Measurements from ENCODE around the gene ADAM12.
"Not testable (repeated sequence)": the region's sequence is repeated elsewhere in the genome, so short reads cannot be mapped to it uniquely, and the experiment has no call there.

The ADAM12 gene

GRCh38 chr10:126057494-126057893, 330.8 kb downstream of the ADAM12 start:
- Mint-ChIP-seq H3K4me3 (no peak overlapping the region), H3K27ac (no peak overlapping the region), H3K4me1 (ENCODE audit: low read depth) (no peaks in the 10 kb centered on the region), H3K36me3 (ENCODE audit: low read depth) (no peaks in the 10 kb centered on the region), H3K9me3 (peaks cover 3% of the 10 kb centered on the region), H3K27me3 (ENCODE audit: low read depth) (peaks cover 4% of the 10 kb centered on the region)

GRCh38 chr10:126054191-126054590, 334.1 kb downstream of the ADAM12 start:
- H3K9me3 Mint-ChIP-seq: peaks cover 3% of the 10 kb centered on the region
- peaks cover 2% of the 10 kb centered on the region for H3K27me3 Mint-ChIP-seq (ENCODE audit: low read depth)
- no peaks in the 10 kb centered on the region for H3K36me3 Mint-ChIP-seq (ENCODE audit: low read depth)
- H3K4me1 Mint-ChIP-seq (ENCODE audit: low read depth): no peaks in the 10 kb centered on the region
- H3K27ac Mint-ChIP-seq: no peak overlapping the region
- no peak overlapping the region for H3K4me3 Mint-ChIP-seq

- Mint-ChIP-seq H3K27me3 (ENCODE audit: low read depth) (no peaks in the 10 kb centered on the region), H3K27ac (no peak overlapping the region), H3K9me3 (peaks cover 3% of the 10 kb centered on the region), H3K4me3 (no peak overlapping the region), H3K36me3 (ENCODE audit: low read depth) (no peaks in the 10 kb centered on the region), H3K4me1 (ENCODE audit: low read depth) (no peaks in the 10 kb centered on the region)
These were observed 336.1 kb downstream of the ADAM12 start for GRCh38 chr10:126052171-126052570.

GRCh38 chr10:126049759-126050700, 338.2 kb downstream of the ADAM12 start:
- Mint-ChIP-seq H3K4me1 (ENCODE audit: low read depth) (no peaks in the 10 kb centered on the region), H3K27me3 (ENCODE audit: low read depth) (no peaks in the 10 kb centered on the region)

GRCh38 chr10:126047749-126048148, 340.5 kb downstream of the ADAM12 start:
- not testable (repeated sequence) for H3K4me3 Mint-ChIP-seq; H3K9me3 Mint-ChIP-seq; H3K36me3 Mint-ChIP-seq (ENCODE audit: low read depth); H3K27me3 Mint-ChIP-seq (ENCODE audit: low read depth); H3K27ac Mint-ChIP-seq; H3K4me1 Mint-ChIP-seq (ENCODE audit: low read depth)

More at GRCh38 chr10:126049759-126050700, 338.2 kb downstream of the ADAM12 start:
- H3K27ac Mint-ChIP-seq: no peak overlapping the region
- no peaks in the 10 kb centered on the region for H3K9me3 Mint-ChIP-seq
- no peak overlapping the region for H3K4me3 Mint-ChIP-seq
- H3K36me3 Mint-ChIP-seq (ENCODE audit: low read depth): no peaks in the 10 kb centered on the region

GRCh38 chr10:126046831-126047230, 341.4 kb downstream of the ADAM12 start:
- H3K4me1 Mint-ChIP-seq (ENCODE audit: low read depth): peaks cover 5% of the 10 kb centered on the region
- no peak overlapping the region for H3K27ac Mint-ChIP-seq
- no peaks in the 10 kb centered on the region for H3K9me3 Mint-ChIP-seq
- no peak overlapping the region for H3K4me3 Mint-ChIP-seq
- H3K27me3 Mint-ChIP-seq (ENCODE audit: low read depth): no peaks in the 10 kb centered on the region
- H3K36me3 Mint-ChIP-seq (ENCODE audit: low read depth): no peaks in the 10 kb centered on the region

- no peaks in the 10 kb centered on the region for H3K9me3 Mint-ChIP-seq
These were observed 342.4 kb downstream of the ADAM12 start for GRCh38 chr10:126045861-126046260.

GRCh38 chr10:126043389-126043788, 344.9 kb downstream of the ADAM12 start:
- H3K9me3 Mint-ChIP-seq: no peaks in the 10 kb centered on the region
- H3K27ac Mint-ChIP-seq: no peak overlapping the region
- H3K4me1 Mint-ChIP-seq (ENCODE audit: low read depth): peaks cover 8% of the 10 kb centered on the region
- no peaks in the 10 kb centered on the region for H3K36me3 Mint-ChIP-seq (ENCODE audit: low read depth)
- no peaks in the 10 kb centered on the region for H3K27me3 Mint-ChIP-seq (ENCODE audit: low read depth)
- no peak overlapping the region for H3K4me3 Mint-ChIP-seq

More at GRCh38 chr10:126045861-126046260, 342.4 kb downstream of the ADAM12 start:
- no peak overlapping the region for H3K27ac Mint-ChIP-seq
- H3K36me3 Mint-ChIP-seq (ENCODE audit: low read depth): no peaks in the 10 kb centered on the region
- H3K4me1 Mint-ChIP-seq (ENCODE audit: low read depth): peaks cover 8% of the 10 kb centered on the region
- no peaks in the 10 kb centered on the region for H3K27me3 Mint-ChIP-seq (ENCODE audit: low read depth)
- H3K4me3 Mint-ChIP-seq: no peak overlapping the region

GRCh38 chr10:126042906-126043305, 345.4 kb downstream of the ADAM12 start:
- no peak overlapping the region for H3K4me3 Mint-ChIP-seq
- no peaks in the 10 kb centered on the region for H3K27me3 Mint-ChIP-seq (ENCODE audit: low read depth)
- no peaks in the 10 kb centered on the region for H3K9me3 Mint-ChIP-seq
- no peaks in the 10 kb centered on the region for H3K36me3 Mint-ChIP-seq (ENCODE audit: low read depth)
- peaks cover 8% of the 10 kb centered on the region for H3K4me1 Mint-ChIP-seq (ENCODE audit: low read depth)
- no peak overlapping the region for H3K27ac Mint-ChIP-seq

GRCh38 chr10:126042354-126042753, 345.9 kb downstream of the ADAM12 start:
- Mint-ChIP-seq H3K27me3 (ENCODE audit: low read depth) (no peaks in the 10 kb centered on the region), H3K4me3 (no peak overlapping the region), H3K36me3 (ENCODE audit: low read depth) (no peaks in the 10 kb centered on the region), H3K27ac (peak overlapping the region; percentile 70), H3K9me3 (no peaks in the 10 kb centered on the region), H3K4me1 (ENCODE audit: low read depth) (peaks cover 8% of the 10 kb centered on the region)

- H3K9me3 Mint-ChIP-seq: no peaks in the 10 kb centered on the region
- H3K4me3 Mint-ChIP-seq: no peak overlapping the region
- peaks cover 8% of the 10 kb centered on the region for H3K4me1 Mint-ChIP-seq (ENCODE audit: low read depth)
- H3K27me3 Mint-ChIP-seq (ENCODE audit: low read depth): no peaks in the 10 kb centered on the region
- no peaks in the 10 kb centered on the region for H3K36me3 Mint-ChIP-seq (ENCODE audit: low read depth)
- H3K27ac Mint-ChIP-seq: peak overlapping the region; percentile 70
These were observed 346.5 kb downstream of the ADAM12 start for GRCh38 chr10:126041804-126042231.

- no peak overlapping the region for H3K4me3 Mint-ChIP-seq
These were observed 347.2 kb downstream of the ADAM12 start for GRCh38 chr10:126041117-126041516.

GRCh38 chr10:126037946-126038345, 350.3 kb downstream of the ADAM12 start:
- no peaks in the 10 kb centered on the region for H3K27me3 Mint-ChIP-seq (ENCODE audit: low read depth)
- no peaks in the 10 kb centered on the region for H3K36me3 Mint-ChIP-seq (ENCODE audit: low read depth)
- H3K4me1 Mint-ChIP-seq (ENCODE audit: low read depth): peaks cover 8% of the 10 kb centered on the region
- H3K9me3 Mint-ChIP-seq: no peaks in the 10 kb centered on the region
- H3K4me3 Mint-ChIP-seq: no peak overlapping the region
- H3K27ac Mint-ChIP-seq: no peak overlapping the region

More at GRCh38 chr10:126041117-126041516, 347.2 kb downstream of the ADAM12 start:
- Mint-ChIP-seq H3K36me3 (ENCODE audit: low read depth) (no peaks in the 10 kb centered on the region), H3K4me1 (ENCODE audit: low read depth) (peaks cover 8% of the 10 kb centered on the region), H3K9me3 (no peaks in the 10 kb centered on the region), H3K27me3 (ENCODE audit: low read depth) (no peaks in the 10 kb centered on the region), H3K27ac (no peak overlapping the region)

- Mint-ChIP-seq H3K4me3 (no peak overlapping the region), H3K4me1 (ENCODE audit: low read depth) (no peaks in the 10 kb centered on the region), H3K27me3 (ENCODE audit: low read depth) (no peaks in the 10 kb centered on the region)
These were observed 351.8 kb downstream of the ADAM12 start for GRCh38 chr10:126036515-126036914.

GRCh38 chr10:126034586-126034985, 353.7 kb downstream of the ADAM12 start:
- Mint-ChIP-seq H3K9me3 (peaks cover 4% of the 10 kb centered on the region), H3K27me3 (ENCODE audit: low read depth) (no peaks in the 10 kb centered on the region), H3K4me1 (ENCODE audit: low read depth) (no peaks in the 10 kb centered on the region), H3K4me3 (no peak overlapping the region), H3K27ac (no peak overlapping the region), H3K36me3 (ENCODE audit: low read depth) (no peaks in the 10 kb centered on the region)

More at GRCh38 chr10:126036515-126036914, 351.8 kb downstream of the ADAM12 start:
- Mint-ChIP-seq H3K27ac (no peak overlapping the region), H3K9me3 (no peaks in the 10 kb centered on the region), H3K36me3 (ENCODE audit: low read depth) (no peaks in the 10 kb centered on the region)
